HG03135 (cell line): ENCODE data around the gene NR6A1.
"Not testable (repeated sequence)": the region's sequence is repeated elsewhere in the genome, so short reads cannot be mapped to it uniquely, and the experiment has no call there.

Experiments used
- ATAC-seq: cut with Tn5 transposase; IDR thresholded peaks from one replicate; pipeline ENCODE4 v1.9.1; 2021; ENCODE audit warnings: mild to moderate bottlenecking, moderate library complexity; ENCODE audit not compliant: unreplicated experiment

Gene NR6A1

DNA sequence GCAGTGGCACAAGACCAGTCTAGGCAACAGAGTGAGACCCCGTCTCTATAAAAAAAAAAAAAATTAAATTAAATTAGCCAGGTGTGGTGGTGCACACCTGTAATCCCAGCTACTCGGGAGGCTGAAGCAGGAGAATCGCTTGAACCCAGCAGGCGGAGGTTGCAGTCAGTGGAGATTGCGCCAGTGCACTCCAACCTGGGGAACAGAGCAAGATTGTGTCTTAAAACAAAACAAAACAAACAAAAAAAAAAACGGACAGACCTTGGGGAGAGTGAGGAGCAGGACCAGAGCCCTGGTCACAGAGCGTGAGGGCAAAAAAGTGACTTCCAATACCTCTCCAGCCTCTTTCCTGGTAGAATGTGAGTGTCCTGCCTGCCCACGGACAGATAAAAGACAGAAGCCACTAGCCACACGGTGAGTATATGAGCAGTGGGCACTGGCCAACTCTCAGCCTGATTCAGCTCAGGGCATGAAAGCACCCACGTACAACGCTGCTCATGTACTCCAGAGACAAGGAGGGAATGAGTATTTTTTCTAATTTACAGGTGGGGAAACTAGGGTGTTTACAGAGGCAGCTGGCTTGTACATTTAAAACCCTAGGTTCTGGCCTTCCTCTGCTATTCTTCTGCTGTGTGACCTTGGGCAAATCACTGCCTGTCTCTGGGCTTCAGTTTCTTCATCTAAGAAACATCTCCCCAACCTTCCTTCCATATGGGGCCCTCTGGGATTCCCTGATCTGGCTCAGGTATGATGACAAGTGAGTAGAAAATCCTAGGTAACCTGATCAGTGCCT is 7.7 kb upstream of the NR6A1 start:
- ATAC-seq, result no peak

DNA sequence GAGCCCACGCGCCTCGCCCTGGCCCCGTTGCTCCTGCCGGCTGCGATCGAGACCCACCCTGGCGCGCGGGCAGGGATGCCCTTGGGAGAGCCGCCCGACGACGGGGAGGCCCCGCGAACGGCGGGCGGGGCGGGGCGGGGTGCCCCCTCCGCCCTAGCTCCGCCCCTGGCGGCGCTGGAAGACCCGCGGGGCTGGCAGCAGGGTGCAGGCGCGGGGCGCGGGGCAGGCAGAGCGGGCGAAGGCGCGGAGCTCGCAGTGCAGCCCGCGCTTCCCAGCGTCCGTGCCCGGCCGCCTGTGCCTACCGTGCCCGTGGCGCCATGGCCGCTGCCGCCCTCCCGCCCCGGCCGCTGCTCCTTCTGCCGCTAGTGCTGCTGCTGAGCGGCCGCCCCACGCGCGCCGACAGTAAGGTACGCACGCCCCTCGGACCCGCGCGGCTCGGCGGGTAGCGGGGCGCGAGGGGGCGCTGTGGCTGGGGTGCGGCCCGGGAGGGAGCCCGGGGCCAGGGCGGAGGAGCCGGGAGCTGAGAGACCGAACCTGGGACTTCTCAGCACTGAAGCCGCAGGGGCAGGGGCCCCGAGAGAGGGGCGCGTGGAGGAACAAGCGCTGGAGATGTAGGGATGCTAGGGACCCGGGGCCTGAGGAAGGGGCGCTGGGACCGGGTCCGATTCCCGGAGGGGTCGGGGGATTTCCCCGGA is 6.0 kb upstream of the NR6A1 start, which contains the start of gene OLFML2A:
OLFML2A (plus strand) TSS at position 180 of the 695 bp plus-strand sequence; CDS start at position 318, 138 bp downstream.
- no peak for ATAC-seq

DNA sequence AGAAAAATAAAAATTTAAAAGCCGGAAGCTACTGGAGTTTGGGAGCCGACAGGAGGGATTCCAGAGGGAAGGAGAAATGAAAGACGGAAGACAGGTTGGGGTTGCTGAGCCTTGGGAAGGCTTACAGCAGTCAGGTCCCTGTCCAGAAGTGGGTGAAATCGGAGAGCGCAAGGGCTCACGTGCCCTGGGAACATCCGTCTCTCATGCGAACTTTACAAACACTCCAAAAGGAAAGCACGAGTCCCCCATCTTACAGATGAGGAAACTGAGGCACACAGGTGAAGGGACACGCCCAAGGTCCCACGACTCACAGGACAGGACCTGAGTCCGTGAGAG is 5.5 kb upstream of the NR6A1 start:
- ATAC-seq, result no peak

DNA sequence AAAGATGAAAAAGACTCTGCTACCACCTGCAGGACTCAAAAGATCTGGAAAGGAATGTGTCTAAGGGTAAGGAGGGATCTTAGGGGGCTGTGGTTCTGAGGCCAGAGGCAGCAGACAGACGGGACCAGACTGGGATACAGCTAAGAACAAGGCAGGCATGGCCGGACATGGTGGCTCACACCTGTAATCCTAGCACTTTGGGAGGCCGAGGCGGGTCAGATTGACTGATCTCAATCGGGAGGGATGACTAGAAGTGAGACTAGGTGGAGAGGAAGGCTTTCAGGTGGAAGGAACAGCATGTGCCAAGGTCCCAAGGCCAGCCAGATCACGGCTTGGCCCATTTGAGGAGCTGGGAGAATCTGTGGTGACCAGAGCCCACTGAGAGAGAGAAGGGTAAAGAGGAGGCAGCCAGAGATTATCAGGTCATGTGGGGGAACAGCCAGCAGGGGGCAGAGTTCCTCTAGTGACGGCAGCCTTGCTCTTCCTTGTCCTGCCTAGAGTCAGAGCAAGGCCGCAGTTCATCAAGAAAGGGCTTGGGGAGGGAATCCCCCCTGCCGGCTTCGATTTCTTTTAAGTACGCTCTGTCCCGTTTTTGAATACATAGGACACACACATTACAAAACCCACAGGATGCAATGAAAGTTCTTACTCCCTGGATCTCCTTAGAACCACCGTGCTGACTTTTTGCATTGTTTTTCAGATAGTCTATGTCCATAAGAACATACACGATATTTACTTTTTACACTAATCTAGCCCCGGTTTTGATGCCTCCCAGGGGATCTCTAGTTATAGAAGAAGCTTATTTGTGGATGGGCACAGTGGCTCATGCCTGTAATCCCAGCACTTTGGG is 3.2 kb upstream of the NR6A1 start:
- no peak for ATAC-seq

DNA sequence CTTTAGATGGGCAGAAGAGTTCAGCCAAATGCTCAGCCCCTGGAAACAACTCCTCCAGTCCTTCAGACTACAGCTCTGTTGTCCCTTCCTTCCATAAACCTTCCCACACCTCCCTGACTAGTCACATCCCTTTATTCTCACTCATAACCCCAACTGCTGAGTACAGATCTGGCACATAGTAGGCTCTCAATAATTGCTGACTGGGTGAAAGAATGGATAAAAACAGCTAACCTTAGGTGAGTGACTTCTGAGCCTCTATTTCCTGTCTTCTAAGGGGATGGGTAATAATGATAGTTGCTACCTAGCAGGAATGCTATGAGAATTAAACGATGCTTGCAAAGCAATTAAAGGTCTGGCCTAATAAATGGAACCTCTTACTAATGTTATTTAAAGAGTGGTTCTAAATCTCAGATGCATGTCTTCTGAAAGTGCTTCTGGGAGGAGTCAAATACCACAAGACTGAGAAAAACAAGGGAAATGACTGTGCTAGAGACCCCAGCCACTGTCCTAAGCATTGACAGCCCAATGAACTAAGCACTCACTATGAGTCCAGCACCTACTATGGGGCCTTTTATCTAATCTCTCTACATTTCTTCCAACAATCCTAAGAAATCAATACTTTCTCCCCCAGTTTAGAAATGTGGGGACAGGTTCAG is 2.5 kb upstream of the NR6A1 start:
- no peak for ATAC-seq

DNA sequence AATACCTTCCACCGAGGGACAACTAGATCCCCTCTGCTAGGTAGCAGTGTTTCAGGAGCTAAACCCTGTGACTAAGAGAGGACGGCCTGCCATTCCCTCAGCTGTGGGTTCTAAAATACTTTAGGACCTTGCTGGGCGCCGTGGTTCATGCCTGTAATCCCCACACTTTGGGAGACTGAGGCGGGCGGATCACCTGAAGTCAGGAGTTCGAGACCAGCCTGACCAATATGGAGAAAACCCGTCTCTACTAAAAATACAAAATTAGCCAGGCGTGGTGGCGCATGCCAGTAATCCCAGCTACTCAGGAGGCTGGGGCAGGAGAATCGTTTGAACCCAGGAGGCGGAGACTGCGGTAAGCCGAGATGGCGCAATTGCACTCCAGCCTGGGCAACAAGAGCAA is 1.8 kb upstream of the NR6A1 start:
- ATAC-seq, result not testable (repeated sequence)

DNA sequence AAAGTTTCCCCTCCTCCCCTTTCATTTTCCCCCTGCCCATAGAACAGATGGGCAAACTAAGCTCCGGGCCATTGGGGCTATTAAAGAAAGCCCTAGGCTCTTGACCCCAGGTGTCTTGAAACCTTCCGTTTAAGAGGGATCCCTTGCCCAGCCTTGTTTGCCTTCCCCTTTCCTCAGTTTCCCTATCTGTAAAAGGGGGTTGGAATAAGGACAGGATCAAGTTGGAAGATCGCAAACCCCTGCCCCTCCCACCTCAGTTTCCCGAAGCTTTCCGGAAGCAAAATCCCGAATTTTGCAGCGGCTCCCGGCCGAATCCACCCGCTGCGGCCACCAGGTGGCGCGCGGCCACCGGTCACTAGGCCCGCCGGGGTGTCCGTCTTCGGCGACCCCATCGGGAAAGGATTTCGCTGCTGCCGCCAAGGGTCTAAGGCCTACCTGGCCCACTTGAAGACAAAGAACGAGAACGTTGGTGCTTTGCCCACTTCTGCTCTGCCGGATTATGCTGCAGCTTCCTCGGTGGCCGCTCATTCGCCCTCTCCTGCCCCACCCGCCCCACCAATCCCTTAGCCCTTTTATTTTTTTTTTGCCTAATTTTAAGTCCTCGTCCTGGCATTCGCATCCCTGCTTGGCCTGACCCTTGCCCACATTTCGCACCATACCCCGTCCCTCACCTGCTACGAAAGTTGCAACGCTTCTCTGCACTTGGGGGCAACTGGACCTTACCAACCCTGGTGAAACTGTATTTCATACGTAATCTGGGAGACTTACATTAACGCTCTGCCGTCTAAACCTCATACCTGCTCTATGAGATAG is 962 bp upstream of the NR6A1 start:
- no peak for ATAC-seq

DNA sequence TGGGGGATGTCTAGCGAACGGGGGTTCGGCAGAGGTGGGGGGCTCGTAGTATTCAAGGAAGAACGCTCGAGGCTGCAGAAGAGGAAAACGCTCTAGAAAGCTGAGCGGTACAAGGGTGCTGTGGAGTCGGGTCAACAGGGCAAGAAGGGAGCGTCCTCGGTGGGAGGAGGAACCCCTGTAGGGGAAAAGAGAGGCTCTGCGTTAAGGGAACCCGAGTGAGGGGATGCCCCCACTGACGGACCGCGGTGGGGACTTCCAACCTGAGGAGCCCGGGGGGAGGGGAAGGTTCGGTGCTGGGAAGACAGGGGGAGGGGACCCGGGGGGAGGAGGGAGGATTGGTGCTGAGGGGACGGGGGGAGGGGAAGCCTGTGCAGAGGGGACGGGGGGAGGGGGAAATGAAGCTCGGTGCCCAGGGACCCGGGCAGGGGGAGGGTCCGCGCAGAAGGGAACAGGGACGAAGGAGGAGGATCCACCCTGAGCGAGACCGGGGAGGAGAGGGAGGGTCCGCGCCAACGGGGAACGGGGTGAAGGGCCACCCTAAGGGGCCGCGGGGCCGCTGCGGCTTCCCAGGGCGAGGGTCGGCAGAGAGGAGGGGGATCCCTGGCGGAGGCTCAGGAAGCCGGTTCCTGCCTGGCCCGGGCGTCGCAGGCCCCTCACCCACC is 621 bp downstream of the NR6A1 start:
- ATAC-seq, result no peak

DNA sequence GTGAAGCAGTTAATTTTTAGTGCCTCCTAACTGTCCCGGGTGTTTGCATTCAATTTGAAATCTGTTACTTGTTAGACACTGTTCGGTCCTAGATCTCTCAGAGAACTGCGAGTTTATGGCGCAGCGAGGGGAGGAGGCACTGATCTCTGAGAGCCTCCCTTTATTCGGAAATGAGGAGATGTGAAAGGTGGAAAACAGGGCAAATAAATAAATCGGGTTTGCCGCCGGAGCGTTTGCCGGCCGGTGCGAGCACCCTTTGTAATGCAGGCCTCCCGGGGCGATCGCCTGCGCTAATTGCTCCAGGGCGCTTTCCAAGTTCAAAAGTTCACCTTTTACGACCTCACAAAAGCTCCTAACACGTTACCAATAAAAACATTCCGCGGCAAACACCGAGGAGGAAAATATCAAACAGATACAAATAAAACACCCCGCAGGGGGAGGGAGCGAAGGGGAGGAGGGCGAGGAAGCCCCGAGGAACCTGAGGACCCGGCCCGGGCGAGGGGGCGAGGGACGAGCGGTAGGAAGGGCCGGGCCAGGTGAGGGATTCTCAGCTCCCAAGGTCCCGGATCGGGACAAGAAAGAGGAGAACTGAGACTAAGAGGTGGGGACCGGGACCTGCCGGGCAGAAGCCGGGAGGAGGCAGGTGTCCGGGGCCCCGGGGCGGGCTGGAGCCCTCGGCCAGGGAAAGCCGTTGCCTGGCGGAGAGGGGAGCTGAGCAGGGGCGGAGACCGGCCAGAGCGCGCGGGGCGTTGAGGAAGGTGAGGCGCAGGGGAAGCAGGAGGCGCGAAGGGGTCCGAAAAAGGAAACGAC is 1.4 kb downstream of the NR6A1 start:
- ATAC-seq, result no peak

DNA sequence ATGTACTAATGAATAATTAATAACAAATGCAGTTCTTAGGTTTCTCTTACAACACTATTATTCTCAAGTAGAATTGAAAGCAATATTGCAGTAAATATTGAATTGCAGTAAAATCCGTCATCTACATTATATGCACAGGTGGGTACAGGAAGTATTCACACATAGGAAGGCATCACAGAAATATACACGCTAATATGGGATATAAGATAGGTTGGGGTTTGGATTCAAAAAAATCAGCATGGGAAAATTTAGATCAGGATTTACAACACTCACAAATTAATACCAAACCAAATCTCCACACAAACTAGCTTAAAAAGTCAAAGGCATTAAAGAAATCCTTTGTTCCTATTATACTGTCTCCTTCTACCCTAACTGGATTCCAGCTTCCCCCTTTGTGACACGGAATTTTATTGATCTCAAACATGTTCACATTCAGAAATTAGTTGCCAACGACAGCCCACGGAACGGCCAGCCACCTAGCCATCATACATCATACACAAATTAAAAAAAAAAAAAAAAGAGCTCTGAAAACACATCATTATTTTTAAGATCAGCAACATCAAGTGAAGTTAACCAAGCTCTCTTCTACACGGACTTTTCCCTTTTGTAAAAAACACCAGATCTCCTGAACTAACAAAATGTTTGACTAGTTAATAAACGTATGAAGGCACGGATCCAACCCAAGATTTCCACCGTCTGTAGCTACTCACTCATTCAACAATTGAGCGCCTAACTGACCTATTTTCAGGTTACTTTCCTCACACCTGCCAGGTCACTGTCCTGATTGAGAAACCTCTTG is 2.2 kb downstream of the NR6A1 start:
- ATAC-seq, result no peak

DNA sequence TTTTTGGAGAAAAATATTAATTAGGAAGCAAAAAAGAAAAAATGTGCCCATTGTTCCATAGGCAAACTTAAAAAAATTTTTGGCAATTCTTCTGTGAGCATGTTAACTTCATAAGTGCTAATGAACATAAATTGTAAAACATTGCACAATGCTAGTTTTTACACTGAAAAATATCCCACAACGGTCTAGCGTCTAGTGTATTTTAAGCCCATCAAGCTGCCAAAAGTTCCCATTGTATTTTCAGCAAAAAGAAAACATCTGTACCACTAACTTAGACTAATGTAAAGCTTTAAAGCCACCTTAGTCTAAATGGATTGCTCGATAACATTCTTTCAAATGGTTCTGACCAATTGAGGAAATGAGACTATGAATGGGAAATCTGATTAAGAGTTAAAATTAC is 2.8 kb downstream of the NR6A1 start:
- ATAC-seq, result no peak

DNA sequence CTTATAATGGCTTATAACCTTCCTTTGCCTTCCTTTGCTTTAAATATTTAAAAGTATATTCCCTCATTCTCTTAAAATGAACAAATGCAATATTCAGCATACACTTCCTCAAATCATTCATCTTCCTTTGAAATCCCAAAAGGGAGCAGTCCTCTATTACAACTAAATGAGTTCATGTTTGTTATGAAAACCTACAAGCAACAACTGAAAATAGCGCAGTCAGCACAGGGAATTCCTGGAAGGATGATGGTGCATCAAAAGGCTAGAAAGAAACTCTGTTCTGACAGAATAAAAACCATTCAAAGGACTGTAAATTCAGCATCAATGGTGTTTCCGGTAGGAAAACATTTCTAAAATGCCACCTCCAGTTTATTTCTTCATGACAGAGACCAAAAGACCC is 3.3 kb downstream of the NR6A1 start:
- ATAC-seq, result no peak

DNA sequence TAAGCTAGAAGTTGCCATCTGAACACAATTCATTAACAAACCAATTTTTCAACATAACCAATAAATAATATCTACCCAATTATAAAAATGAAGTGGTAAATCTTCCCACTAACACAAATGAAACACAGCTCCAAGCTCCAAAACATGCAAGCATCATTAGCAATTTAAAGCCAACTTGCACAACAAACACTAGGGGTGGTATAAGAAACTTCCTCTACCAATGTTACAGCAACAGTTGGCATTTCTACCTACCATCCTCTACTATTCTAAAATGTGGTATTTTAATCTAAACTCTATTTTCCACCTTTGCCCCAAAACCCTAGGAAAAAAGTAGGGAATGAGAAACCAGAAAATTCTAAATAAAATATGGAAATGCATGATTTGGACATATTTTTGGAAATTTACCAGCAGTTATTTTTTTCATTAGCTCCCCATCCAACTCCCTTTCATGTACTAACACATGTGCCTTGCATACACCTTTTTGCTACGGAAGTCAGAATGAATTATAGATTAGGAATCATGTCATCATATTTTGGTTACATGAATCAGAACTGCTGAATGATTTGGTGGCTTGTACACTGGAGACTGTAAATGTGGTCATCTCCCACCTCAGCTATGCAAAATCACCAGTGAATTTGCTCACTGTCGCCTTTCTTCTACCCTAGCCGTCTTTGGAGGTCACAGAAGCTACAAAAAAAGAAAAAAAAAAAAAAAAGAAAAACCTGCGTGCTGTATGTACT is 4.1 kb downstream of the NR6A1 start:
- no peak for ATAC-seq

DNA sequence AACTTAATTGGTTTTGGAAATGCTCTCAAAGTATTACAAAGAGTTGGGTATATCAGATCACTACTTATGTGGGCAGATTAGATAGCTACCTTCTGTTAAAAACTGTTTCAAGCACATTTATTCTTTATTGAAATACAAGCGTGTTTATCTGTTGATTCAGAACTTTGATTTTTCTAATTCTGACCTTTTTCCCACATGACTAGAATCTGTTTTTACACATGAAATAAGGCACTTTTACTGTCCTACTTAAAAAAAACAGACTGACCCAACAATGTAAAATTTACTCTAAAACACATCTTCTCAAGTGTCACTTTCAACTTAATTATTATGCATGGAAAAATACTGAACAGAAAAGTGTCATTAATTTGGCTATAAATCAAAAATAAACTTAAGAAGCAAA is 4.8 kb downstream of the NR6A1 start:
- ATAC-seq, result no peak

DNA sequence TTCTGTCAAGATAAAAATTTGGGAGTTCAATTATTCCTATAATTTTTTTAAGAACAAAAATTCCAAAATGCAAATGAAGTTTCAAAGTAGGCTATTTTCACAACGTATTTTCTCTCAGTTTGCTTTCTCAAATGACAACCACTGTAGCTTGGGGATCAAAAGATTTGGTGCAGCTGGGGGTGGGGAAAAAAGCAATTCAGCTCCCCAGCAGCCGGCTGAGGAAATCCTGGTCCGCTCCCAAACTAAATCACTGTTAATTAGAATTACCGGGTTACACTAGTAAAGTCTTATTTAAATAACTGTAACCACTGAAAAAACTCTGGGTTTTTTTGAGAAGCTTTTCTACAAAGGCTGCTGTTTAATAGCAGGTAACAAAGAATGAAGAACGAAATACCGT is 5.7 kb downstream of the NR6A1 start:
- no peak for ATAC-seq

DNA sequence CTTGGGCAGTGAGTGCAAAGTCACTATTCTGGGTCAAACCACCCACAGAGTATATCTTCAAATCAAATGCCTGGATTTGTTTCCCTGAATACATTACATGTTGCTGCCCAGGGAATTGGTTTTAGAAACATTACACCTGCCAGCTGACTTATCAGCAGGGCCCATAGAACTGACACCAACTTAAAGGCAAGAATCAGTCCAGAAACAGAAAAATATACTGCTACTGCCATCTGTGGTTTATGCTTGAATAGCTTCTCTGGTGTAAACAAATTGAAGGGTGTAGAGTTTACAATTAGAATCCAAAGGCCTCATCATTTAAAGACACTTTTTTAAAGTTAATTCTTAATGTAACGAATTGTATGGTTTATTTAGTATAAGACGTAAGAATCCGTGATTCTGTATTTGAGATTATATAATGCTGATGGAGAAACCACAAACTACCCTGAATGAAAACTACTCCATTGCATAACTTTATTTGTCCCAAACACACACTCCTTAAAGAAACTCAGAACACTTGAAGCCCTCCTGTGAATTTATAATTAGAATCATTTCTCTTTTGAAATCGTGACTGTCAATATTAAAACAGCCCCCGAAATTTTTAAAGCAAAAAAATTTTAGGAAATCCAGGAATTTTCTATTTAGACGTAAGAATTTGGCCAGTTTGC is 6.2 kb downstream of the NR6A1 start:
- no peak for ATAC-seq

DNA sequence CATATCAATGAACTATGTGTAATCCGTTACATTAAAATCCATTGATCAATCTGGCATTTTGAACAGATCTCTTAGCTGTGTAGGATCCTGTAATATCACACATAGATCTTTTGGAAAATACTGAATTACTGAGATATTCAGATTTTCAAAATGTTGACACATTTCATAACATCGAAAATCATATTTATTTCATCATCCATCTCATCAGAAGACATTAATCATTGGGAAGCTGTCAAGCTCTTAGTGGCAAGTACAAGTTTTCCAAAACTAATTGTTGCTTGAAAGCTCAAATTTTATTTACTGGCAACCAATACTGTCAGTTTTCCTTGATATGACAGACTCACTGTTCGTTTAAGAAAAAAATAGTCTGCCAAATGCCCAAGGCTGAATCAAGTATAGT is 8.5 kb downstream of the NR6A1 start:
- ATAC-seq, result no peak
